Right lobe of liver (tissue), 6 donors: ENCODE data around the gene TRPM3. TPM values are rescaled to one million over a fixed set of nuclear protein-coding genes. Genes with fewer than 3 reads are reported as not detected.

ENCODE experiments used
- ATAC-seq, 4 donors: fragments of 200-7000 bp; cut with Tn5 transposase; one replicate each; pipeline ENCODE4 v1.9.1; 2020; ENCODE audit warnings: mild to moderate bottlenecking in 4 of 4, moderate library complexity in 4 of 4
- DNase-seq, 3 donors: peaks; one replicate each; pipeline ENCODE4 v3.0.0-alpha.2; 2020
- H3K27ac ChIP-seq, 3 donors: fragments of 200-600 bp; one replicate each; pipeline ENCODE4 v1.8.0; 2022
- H3K27me3 ChIP-seq, 2 donors: fragments of 200-600 bp; one replicate each; pipeline ENCODE4 v1.8.0; 2022
- H3K36me3 ChIP-seq, 4 donors: fragments of 200-600 bp; sonication (generic) in 1 of 4; one replicate each; pipeline versions ENCODE4 v1.5.1 to v1.8.0; 2017 to 2022; ENCODE audit warnings: control low read depth in 1 of 4
- H3K4me1 ChIP-seq, 4 donors: fragments of 200-600 bp; sonication (generic) in 1 of 4; one replicate each; pipeline versions ENCODE4 v1.5.1 to v1.8.0; 2017 to 2022; ENCODE audit warnings: control low read depth in 1 of 4
- H3K4me3 ChIP-seq, 3 donors: fragments of 200-600 bp; one replicate each; pipeline ENCODE4 v1.8.0; 2022
- H3K9me3 ChIP-seq, 4 donors: fragments of 200-600 bp; sonication (generic) in 1 of 4; one replicate each; pipeline versions ENCODE4 v1.5.1 to v1.8.0; 2017 to 2022; ENCODE audit warnings: control low read depth in 1 of 4
- POLR2A ChIP-seq: fragments of 450-650 bp; IDR thresholded peaks from one replicate; pipeline ENCODE4 v1.6.1; 2017; ENCODE audit warnings: antibody characterized with exemption, mild to moderate bottlenecking
- WGBS: methylation state at CpG from one replicate; pipeline ENCODE4 v1.1.6; 2018; ENCODE audit warnings: low coverage, low lambda C conversion rate; ENCODE audit not compliant: insufficient coverage; ENCODE audit errors: missing lambda C conversion rate; 5-methylcytosine and 5-hydroxymethylcytosine counted together
- intact Hi-C, 2 donors: fragments of 100-400 bp; cut with DNase I; formaldehyde crosslinking; loops; one replicate each; pipeline versions ENCODE4 v1.11.2 to v1.14.1; 2022
- total RNA-seq, 6 experiments: library from RNA; depleted of rRNA in 2 of 6; stranded (reverse); fragments of >200 nt in 2 of 6; fragmentation: NEBNext Ultra II Directional in 3 of 6; extraction: Animal tissue kit (Norgen Biotek cat#: 25700) in 3 of 6; gene quantifications; one replicate each; pipeline versions ENCODE4 v1.1.0 to v1.2.4, GENCODE V29; 2016 to 2023
- TF ChIP-seq, protein P1 (sequence below), 4 donors: fragments of 200-600 bp in 3 of 4; fragments of 450-650 bp in 1 of 4; IDR thresholded peaks; one replicate each; pipeline versions ENCODE4 v1.5.1 to v1.8.0; 2016 to 2022; ENCODE audit warnings: antibody characterized with exemption in 4 of 4, mild to moderate bottlenecking in 2 of 4
- donor health status: DM: no; HTN: yes; CAD: no.
- donor health status: DM: no; HTN: no; CAD: no.
- donor health status: DM: no; HTN: no; CAD: no.
- donor health status: DM: no; HTN: yes; CAD: no.
- donor health status: DM: no; HTN: yes; CAD: no.

Gene TRPM3
- total RNA-seq, 6 experiments from 2014 or later = 0.26 to 0.56 (median 0.39) TPM

DNA sequence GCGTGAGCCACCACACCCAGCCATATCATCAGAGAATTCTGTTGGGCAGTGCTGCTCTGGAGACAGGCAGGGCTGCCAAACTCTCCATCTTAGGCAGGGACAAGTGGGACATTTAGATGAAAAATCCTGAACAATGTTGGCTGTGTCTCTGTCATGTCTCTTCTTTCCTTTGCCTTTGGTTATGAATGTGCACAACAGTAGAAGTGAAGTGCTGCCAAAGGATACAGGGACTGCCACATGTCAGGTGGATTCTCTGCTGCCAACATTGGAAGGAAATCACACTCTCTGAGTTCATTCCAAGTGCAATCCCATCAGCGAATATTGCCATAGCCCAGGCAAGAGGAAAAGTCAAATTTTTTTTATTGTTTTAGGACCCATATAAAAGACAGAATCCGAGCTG, 348.8 kb downstream of the TRPM3 start:
- intact Hi-C loops = no loop called here
- WGBS = 56% methylated on average over 3 of the region's 3 CpGs
- no peak for ATAC-seq
- no peaks in the 10 kb centered on the region for H3K4me1 ChIP-seq
- H3K27me3 ChIP-seq = no peaks in the 10 kb centered on the region
- no peak overlapping the region for H3K27ac ChIP-seq
- DNase-seq = no peak
- H3K36me3 ChIP-seq = no peaks in the 10 kb centered on the region
- H3K4me3 ChIP-seq = no peak overlapping the region
- no peaks in the 10 kb centered on the region for H3K9me3 ChIP-seq
- no peak for TF ChIP-seq POLR2A
- TF ChIP-seq, protein P1, sequence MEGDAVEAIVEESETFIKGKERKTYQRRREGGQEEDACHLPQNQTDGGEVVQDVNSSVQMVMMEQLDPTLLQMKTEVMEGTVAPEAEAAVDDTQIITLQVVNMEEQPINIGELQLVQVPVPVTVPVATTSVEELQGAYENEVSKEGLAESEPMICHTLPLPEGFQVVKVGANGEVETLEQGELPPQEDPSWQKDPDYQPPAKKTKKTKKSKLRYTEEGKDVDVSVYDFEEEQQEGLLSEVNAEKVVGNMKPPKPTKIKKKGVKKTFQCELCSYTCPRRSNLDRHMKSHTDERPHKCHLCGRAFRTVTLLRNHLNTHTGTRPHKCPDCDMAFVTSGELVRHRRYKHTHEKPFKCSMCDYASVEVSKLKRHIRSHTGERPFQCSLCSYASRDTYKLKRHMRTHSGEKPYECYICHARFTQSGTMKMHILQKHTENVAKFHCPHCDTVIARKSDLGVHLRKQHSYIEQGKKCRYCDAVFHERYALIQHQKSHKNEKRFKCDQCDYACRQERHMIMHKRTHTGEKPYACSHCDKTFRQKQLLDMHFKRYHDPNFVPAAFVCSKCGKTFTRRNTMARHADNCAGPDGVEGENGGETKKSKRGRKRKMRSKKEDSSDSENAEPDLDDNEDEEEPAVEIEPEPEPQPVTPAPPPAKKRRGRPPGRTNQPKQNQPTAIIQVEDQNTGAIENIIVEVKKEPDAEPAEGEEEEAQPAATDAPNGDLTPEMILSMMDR (IDR thresholded peaks at IDR 0.05) = no peak

DNA sequence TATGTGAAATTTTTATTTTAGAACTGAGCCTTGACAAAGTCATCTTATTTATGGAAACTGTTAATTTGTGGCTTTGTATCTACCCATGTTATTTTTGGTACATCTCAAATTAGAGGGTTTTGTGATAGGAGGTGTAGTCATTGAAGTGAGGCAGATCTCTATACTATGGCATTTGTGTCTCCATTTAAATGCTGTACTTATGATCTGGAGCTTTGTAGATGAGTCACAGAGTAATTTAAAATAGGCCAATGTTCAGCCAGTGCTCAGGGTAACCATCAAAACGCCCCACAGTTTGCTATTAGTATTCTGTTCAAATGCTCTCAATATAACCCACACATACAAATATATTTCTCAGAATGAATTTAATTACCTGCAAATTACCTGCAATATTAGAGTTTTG, 355.5 kb downstream of the TRPM3 start:
- no peaks in the 10 kb centered on the region for H3K9me3 ChIP-seq
- no peak overlapping the region for H3K4me3 ChIP-seq
- ATAC-seq (no peak), DNase-seq (no peak)
- no peaks in the 10 kb centered on the region for H3K27me3 ChIP-seq
- no peaks in the 10 kb centered on the region for H3K36me3 ChIP-seq
- no peaks in the 10 kb centered on the region for H3K4me1 ChIP-seq
- intact Hi-C loops = no loop called here
- TF ChIP-seq, protein P1 (IDR thresholded peaks at IDR 0.05) = no peak
- TF ChIP-seq POLR2A = no peak
- no peak overlapping the region for H3K27ac ChIP-seq
- 50% methylated on average over 1 of the region's 1 CpG for WGBS

DNA sequence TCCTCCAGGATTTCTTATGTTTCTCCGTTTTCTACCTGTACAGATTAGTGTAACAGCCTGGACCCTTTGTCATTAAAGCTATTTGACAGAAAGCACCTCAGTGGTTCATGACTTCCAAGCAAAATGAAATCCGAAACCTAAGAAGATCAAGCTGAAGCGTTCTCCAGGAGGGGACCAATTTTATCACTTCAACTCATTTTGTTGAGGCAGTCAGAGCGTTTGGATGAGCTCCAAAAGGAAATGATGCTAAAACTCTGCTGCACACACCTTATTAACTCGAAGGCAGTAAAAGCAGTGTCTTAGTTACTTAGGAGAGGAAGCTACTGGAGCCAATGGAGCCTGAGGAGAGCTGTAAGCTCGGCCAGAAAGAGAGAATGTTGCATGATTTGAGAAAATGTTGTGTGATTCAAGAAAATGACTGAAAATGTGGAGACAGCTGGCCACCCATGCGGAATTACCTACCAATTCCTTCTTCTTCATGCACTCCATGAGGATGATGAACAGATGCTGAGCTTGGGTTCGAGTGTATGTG, 360.2 kb downstream of the TRPM3 start:
- no peak overlapping the region for H3K4me3 ChIP-seq
- no peak overlapping the region for H3K27ac ChIP-seq
- H3K4me1 ChIP-seq = no peaks in the 10 kb centered on the region
- no peaks in the 10 kb centered on the region for H3K9me3 ChIP-seq
- no peaks in the 10 kb centered on the region for H3K27me3 ChIP-seq
- 67% methylated on average over 8 of the region's 8 CpGs for WGBS
- ATAC-seq (no peak), DNase-seq (no peak)
- intact Hi-C loops = no loop called here
- no peaks in the 10 kb centered on the region for H3K36me3 ChIP-seq
- TF ChIP-seq, protein P1 (IDR thresholded peaks at IDR 0.05) = no peak
- no peak for TF ChIP-seq POLR2A

DNA sequence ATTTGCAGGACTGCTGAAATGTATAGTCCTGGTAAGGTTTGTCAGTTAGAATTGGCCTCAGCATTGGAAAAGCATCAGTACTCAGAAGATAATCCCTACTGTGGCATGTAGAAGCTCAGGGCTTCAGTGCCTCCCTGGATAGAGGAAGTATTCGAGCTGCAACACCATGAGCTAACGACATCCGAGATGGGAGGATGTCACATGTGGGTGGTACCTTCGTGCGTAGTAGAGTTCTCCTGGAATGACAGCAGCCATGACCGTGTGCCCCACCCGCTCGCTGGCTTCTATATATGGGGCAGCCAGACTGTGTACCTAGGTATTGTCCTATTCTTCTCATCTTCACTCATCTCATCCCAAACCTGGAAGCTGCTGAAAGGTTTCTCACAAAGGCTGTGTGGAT, 361.2 kb downstream of the TRPM3 start:
- Histone ChIP-seq H3K27ac (no peak overlapping the region), H3K9me3 (no peaks in the 10 kb centered on the region), H3K4me1 (no peaks in the 10 kb centered on the region), H3K4me3 (no peak overlapping the region), H3K27me3 (no peaks in the 10 kb centered on the region), H3K36me3 (no peaks in the 10 kb centered on the region)
- no peak for ATAC-seq
- intact Hi-C loops = no loop called here
- no peak for TF ChIP-seq POLR2A
- TF ChIP-seq, protein P1 (IDR thresholded peaks at IDR 0.05) = no peak
- WGBS = no CpG with 5 or more reads among the region's 8 CpGs
- DNase-seq = no peak

DNA sequence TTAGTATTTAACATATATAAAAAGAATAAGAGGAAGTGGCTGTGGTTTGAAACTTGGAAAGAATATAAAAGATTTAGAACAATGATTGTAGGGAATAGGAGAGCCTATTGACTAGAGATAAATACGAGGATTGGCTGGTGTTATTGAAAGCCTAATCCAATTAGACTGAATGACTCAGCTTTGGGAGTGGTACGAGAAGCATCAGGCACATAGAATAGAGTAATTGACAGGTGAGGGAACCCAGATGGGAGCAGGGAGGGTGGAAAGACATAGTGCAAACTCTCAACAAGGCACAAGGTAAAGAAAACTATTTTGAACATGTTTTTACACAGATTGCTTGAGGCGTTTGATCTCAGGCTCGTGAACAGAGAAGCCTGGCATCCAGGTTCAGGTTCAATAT, 368.1 kb downstream of the TRPM3 start:
- intact Hi-C loops = no loop called here
- no peak overlapping the region for H3K4me3 ChIP-seq
- no peaks in the 10 kb centered on the region for H3K36me3 ChIP-seq
- 58% methylated on average over 4 of the region's 4 CpGs for WGBS
- H3K27ac ChIP-seq = no peak overlapping the region
- no peaks in the 10 kb centered on the region for H3K4me1 ChIP-seq
- H3K27me3 ChIP-seq = no peaks in the 10 kb centered on the region
- H3K9me3 ChIP-seq = no peaks in the 10 kb centered on the region
- no peak for ATAC-seq
- DNase-seq = no peak
- TF ChIP-seq POLR2A = no peak
- TF ChIP-seq, protein P1 (IDR thresholded peaks at IDR 0.05) = no peak
